Kidney glomerular epithelial cell (primary cell): ENCODE measurements around the gene ID3.
A peak's percentile ranks its signal among the peaks of the same experiment; 100 is the strongest.

Experiments used
- DNase-seq: peaks from one replicate; lab custom pipeline; 2025; lab: John Stamatoyannopoulos, UW

The ID3 gene

GRCh38 chr1:23559136-23559984 lies at the start of gene ID3:
ID3 (minus strand) TSS chr1:23559501; CDS start chr1:23559426, 75 bp downstream.
- DNase-seq: peak; percentile 93

DNA sequence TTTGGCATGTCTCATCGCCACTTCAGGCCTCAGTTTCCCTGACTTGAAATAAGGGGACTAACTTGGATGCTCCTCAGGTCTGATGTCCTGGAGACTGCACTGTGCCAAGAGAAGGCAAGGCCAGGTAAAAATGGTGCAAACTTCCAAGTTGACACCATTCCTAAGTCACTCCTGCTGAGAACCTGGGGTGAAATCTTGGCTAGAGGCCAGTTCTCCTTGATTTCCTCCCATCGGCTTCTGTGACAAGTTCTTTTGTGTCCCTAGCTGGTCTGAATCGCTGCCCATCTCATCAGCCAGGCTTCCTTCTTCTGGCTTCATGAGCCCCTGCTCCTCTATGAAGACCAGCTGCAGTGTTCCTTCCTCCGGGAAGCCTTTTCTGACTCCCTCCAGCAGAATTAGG lies 48.6 kb upstream of the ID3 start:
- no peak for DNase-seq

- no peak for DNase-seq
Observed at GRCh38 chr1:23601968-23602876, 42.9 kb upstream of the ID3 start.

- no peak for DNase-seq
Observed at GRCh38 chr1:23601135-23601967, 42.0 kb upstream of the ID3 start.

DNA sequence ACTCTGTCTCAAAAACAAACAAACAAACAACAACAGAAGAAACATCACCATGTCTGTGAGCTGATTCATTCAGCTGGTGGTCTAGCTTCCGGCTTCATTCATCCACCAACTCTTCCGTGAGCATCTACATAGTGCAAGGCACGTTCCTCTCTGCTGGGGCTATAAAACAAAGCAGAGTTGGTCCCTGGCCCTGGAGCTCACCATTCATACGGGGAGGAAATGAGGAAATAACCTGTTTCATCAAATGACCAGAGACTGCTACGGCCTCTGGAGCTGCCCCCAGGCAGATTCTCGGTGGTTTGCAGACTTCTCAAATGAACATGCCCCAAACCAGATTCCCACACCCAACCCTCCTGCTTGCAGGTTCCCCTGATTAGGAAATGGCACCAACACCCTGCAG lies 41.0 kb upstream of the ID3 start:
- DNase-seq: no peak

DNA sequence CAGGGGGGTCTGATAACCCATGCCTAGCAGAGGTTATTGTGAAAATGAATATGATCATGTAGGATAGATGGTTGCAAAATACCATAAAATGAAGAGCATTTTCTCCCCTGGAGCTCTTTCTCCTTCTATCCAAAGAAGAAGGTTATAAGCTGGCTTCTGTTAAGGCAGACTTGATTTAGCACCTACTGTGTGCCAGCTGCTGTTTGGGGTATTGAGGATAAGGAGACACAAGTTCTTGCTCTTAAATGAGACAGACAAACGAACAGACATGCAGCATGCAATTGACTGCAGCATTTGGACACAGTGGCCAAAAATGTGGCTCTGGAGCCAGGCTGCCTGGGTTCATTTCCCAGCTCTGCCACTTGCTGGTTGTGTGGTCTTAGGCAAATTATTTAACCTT lies 39.8 kb upstream of the ID3 start:
- DNase-seq: no peak

- no peak for DNase-seq
Observed at GRCh38 chr1:23598424-23598823, 39.1 kb upstream of the ID3 start.

DNA sequence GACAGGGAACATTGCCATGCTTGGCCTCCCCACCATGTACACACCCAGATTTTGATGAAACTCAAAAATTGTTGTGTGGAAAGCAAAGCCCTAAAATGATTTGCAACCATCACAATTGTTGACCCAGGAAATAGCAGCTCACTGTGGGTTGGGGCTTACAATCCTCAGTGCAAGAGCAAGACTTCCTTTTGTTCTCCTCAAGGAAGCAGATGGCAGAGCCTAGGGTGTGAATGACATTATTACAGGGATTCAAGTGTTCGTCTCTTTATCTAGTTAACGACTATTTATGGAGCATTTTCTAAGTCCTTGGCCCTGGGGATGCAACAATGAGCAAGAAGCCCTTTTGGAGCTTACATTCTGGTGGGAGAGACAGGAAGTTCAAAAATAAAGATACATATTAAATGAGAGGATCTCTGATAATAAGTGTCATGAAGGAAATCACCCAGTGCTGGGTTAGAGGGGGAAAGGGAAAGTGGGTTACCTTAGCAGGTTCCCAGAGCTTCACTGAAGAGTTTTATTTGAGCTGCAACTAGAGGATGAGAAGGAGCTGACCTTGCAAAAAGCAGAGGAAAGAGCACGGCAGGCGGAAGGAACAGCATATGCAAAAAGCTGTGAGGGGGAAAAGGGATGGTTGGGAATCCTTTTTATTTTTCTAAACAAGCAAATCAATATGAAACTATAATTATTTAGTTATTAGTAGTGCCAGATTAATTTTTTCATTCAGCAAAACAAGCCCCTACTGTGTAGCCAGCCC lies 38.5 kb upstream of the ID3 start:
- DNase-seq: no peak

DNA sequence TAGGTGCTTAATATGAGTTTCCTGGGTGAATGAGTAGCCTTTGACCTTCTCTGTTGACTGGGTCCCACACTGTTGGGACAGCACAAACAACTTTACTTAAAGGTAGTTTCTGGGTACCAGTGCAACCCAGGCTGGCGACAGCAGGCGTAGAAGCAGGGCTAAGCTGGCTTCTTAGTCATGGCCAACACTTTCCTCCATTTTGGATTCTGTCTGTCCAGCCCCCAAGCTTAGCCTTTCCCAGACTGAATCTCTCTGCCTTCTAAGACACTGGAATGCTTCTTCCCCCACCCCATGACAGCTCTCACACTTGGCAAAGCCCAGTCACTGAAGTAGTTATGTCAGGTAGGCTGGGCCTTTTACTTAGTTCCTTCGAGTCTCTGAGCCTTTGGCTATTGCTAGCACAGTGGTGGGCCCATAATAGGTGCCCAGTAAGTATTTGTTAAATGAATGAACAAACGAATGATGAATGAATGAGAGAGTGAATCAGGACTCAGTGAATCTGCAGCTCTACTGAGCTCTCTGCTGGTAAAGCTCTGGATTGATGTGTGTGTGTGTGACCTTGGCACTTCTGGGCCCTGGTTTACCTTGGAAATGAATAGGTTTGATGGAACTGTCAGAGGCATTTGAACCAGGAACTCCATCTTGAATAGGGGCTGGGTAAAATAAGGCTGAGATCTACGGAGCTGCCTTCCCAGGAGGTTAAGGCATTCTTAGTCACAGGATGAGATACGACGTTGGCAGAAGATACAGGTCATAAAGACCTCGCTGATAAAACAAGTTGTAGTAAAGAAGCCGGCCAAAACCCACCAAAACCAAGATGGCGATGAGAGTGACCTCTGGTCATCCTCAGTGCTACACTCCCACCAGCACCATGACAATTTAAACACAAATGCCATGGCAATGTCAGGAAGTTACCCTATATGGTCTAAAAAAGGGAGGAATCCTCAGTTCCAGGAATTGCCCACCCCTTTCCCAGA lies 37.4 kb upstream of the ID3 start:
- DNase-seq: no peak

DNA sequence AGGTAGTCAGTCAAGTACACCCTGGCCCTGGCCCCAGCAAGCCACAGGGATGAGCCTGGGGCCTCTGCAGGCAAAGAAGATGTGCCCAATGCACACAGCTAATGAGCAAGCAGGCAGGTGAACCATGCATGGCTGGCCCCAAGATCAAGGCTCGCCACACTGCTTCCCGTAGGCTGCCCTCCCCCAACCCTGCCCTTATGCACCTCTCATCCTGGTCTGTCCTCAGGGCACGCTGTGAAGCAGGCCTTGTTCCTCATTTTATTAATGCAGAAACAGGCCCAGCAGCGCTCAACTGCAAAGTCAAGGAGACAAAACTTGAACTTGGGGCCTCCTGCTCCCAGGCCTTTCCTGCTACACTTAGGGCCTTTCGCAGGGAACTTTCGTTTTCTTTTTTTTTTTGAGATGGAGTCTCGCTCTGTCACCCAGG lies 35.6 kb upstream of the ID3 start:
- no peak for DNase-seq

DNA sequence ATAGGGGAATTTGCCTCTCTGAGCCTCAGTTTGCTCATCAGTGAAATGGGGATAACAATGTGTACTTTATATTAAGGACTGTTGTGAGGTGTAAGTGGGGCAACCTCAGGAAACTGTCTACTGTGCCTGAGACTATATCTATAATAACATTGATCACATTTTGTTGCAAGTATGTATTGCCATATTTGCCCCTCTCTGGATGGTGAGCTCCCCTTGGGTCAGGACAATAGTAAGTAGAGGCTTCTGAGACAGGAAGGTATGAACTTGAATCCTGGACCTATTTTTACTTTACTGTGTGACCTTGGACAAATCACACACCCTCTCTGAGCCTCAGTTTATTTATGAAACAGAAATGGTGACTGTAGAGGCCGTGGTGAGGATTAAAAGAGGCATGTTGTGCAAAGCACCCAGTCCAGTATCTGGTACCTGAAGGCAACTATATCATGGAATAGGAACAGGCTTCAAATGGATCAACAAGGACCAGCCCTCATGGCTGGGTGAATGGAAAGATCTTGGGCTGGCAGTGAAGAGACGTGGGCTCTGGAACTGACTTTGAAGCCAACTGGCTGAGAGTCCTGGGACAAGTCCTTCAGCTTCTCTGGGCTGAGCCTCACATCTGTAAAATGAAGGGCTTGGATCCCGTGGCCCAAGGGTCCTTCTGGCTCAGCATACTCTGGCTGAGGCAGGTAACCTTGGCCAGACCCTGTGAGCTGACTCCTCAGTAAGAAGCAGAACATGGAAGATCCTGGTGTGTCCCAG lies 35.0 kb upstream of the ID3 start:
- DNase-seq: no peak

DNA sequence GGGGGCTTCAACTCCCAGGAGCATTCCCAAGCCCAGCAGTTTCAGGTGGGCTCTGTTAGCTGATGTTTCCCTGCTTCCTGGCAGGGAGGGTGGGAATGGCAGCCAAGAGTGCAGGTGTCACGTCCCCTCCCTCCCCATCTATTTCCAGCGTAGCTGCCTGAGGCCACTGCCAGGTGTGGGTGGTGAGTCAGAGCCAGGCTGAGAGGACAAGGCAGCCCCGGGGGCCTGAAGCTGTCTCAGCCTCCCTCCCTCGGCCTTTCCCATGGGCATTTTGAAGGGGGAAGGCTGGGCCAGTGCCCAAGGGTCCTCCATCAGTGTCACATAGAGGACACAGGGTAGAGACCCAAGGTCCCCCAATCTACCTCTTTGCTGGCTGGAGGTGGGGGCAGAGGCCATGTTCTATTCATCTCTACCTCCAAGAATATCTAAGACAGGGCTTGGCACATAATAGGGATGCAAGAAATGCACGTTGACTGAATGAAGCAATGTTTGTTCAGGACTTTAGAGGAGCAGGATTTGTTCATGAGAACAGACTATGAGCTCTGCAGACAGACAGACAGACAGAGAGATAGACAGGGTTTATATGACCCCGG lies 34.4 kb upstream of the ID3 start:
- DNase-seq: no peak

DNA sequence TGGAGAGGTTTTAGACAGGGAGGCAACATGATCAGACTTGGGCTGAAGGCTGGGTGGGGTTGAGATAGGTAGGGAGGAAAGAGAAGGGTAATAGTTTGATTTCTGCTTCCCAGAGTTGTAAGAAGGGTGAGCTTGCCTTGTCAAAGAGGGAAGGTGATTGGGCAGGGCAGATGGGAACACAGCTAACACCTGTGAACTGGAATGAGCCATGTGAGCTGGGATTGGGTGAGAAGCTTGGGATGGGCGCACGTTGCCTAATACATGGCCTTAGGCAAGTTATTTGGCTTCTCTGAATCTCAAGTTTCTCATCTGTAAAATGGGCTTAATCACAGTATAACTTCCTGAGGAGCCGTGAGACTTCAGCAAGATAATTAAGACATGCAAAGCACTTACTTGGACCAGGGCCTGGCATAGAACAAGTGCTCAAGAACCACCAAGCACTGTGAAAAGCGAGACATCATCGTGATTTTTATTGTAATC lies 33.8 kb upstream of the ID3 start:
- DNase-seq: no peak

- DNase-seq: no peak
Observed at GRCh38 chr1:23592209-23592892, 33.0 kb upstream of the ID3 start.

GRCh38 chr1:23591460-23592208 lies 32.3 kb upstream of the ID3 start:
- no peak for DNase-seq

- DNase-seq: no peak
Observed at GRCh38 chr1:23590058-23590783, 30.9 kb upstream of the ID3 start.

GRCh38 chr1:23589585-23589986 lies 30.3 kb upstream of the ID3 start:
- DNase-seq: no peak
